SK-N-SH (cell line): Measurements from ENCODE around the gene P2RY6. TPM values are rescaled to one million over a fixed set of nuclear protein-coding genes. Genes with fewer than 3 reads are reported as not detected.

Experiments used
- CTCF ChIA-PET: fragments of 300-600, 350-600 bp; formaldehyde crosslinking; extraction: SDS; loops from one replicate; lab custom pipeline; 2021; lab: Yijun Ruan, JAX
- POLR2A ChIA-PET: fragments of 350-600 bp; sonication (Branson Sonifier 250); formaldehyde crosslinking; extraction: SDS; loops from one replicate; lab custom pipeline; 2020; ENCODE audit warnings: antibody characterized with exemption, inconsistent platforms; lab: Yijun Ruan, JAX
- DNase-seq: peaks from one replicate; pipeline ENCODE4 v3.0.0; 2012
- H2AFZ ChIP-seq: fragments of 200-600 bp; sonication (generic); 2 replicates; pipeline ENCODE4 v1.8.1; 2016; ENCODE audit warnings: antibody characterized with exemption, mild to moderate bottlenecking, low read depth
- H3F3A ChIP-seq: fragments of 200-600 bp; sonication (generic); replicated peaks from 2 replicates; pipeline ENCODE3; 2016; ENCODE audit warnings: antibody characterized with exemption, mild to moderate bottlenecking; ENCODE audit not compliant: insufficient read depth
- H3K27ac ChIP-seq, 2 experiments: fragments of 200-500 bp in 1 of 2; fragments of 200-600 bp in 1 of 2; sonication (Bioruptor generic) in 1 of 2; sonication (generic), shearing (Covaris generic) in 1 of 2; 2 replicates each; pipeline versions ENCODE4 v1.5.1 to v1.6.1; 2014 to 2016; ENCODE audit warnings: low read depth in 2 of 2, inconsistent platforms in 1 of 2, low read length in 1 of 2, mild to moderate bottlenecking in 1 of 2, mixed read lengths in 1 of 2
- H3K27me3 ChIP-seq: fragments of 200-600 bp; sonication (generic), shearing (Covaris generic); 2 replicates; pipeline ENCODE4 v1.6.1; 2016; ENCODE audit warnings: mixed run types; ENCODE audit not compliant: insufficient read depth
- H3K36me3 ChIP-seq, 2 experiments: fragments of 200-500 bp in 1 of 2; fragments of 200-600 bp in 1 of 2; sonication (Bioruptor generic) in 1 of 2; sonication (generic) in 1 of 2; replicated peaks in 1 of 2; 2 replicates each; pipeline versions ENCODE3 to v1.5.1; 2014 to 2016; ENCODE audit warnings: low read length in 1 of 2, mild to moderate bottlenecking in 1 of 2; ENCODE audit not compliant: insufficient read depth in 2 of 2, control insufficient read depth in 1 of 2
- H3K4me1 ChIP-seq, 2 experiments: fragments of 200-500 bp in 1 of 2; fragments of 200-600 bp in 1 of 2; sonication (Bioruptor generic) in 1 of 2; sonication (generic), shearing (Covaris generic) in 1 of 2; 2 replicates each; pipeline versions ENCODE4 v1.5.1 to v1.6.1; 2014 to 2016; ENCODE audit warnings: low read depth in 1 of 2, low read length in 1 of 2, mixed run types in 1 of 2; ENCODE audit not compliant: insufficient read depth in 2 of 2, control insufficient read depth in 1 of 2
- H3K4me2 ChIP-seq: fragments of 200-600 bp; sonication (generic), shearing (Covaris generic); 2 replicates; pipeline ENCODE4 v1.6.1; 2017; ENCODE audit warnings: mixed run types
- H3K4me3 ChIP-seq, 2 experiments: fragments of 200-500 bp in 1 of 2; fragments of 200-600 bp in 1 of 2; sonication (Bioruptor generic) in 1 of 2; sonication (generic), shearing (Covaris generic) in 1 of 2; 2 replicates each; pipeline versions ENCODE4 v1.5.1 to v1.8.1; 2014 to 2016; ENCODE audit warnings: low read depth in 2 of 2, inconsistent platforms in 1 of 2, low read length in 1 of 2, mild to moderate bottlenecking in 1 of 2, mixed read lengths in 1 of 2, moderate library complexity in 1 of 2
- H3K79me2 ChIP-seq: fragments of 200-600 bp; sonication (generic); 2 replicates; pipeline ENCODE4 v1.8.1; 2017; ENCODE audit warnings: mild to moderate bottlenecking; ENCODE audit not compliant: insufficient read depth
- H3K9ac ChIP-seq: fragments of 200-600 bp; sonication (generic); 2 replicates; pipeline ENCODE4 v1.6.1; 2017; ENCODE audit warnings: mixed run types
- H3K9me2 ChIP-seq: fragments of 200-600 bp; sonication (generic); 2 replicates; pipeline ENCODE4 v1.6.1; 2017; ENCODE audit warnings: mixed run types
- H3K9me3 ChIP-seq: fragments of 200-600 bp; sonication (generic); 2 replicates; pipeline ENCODE4 v1.6.1; 2017; ENCODE audit warnings: mixed run types, mild to moderate bottlenecking, moderate library complexity
- H4K20me1 ChIP-seq: fragments of 200-600 bp; sonication (generic); 2 replicates; pipeline ENCODE4 v1.6.1; 2017; ENCODE audit warnings: mild to moderate bottlenecking, mixed run types; ENCODE audit not compliant: insufficient read depth
- EP300 ChIP-seq, 2 experiments: IDR thresholded peaks; 2 replicates each; pipeline versions ENCODE4 v1.4.0 to v1.6.1; 2012; ENCODE audit warnings: borderline replicate concordance in 1 of 2, low read depth in 1 of 2, low read length in 1 of 2
- FOXJ3 ChIP-seq: sonication (generic); formaldehyde crosslinking; IDR thresholded peaks from 2 replicates; pipeline ENCODE4 v1.5.1; 2020; ENCODE audit warnings: mild to moderate bottlenecking, missing genetic modification reagents
- FOXM1 ChIP-seq: IDR thresholded peaks from 2 replicates; pipeline ENCODE4 v1.4.0; 2012; ENCODE audit warnings: low read depth, mild to moderate bottlenecking
- GABPA ChIP-seq: IDR thresholded peaks from 2 replicates; pipeline ENCODE4 v1.4.0; 2012; ENCODE audit warnings: low read depth, mild to moderate bottlenecking
- GATA2 ChIP-seq: sonication (generic); formaldehyde crosslinking; IDR thresholded peaks from 2 replicates; pipeline ENCODE4 v1.5.0; 2020; ENCODE audit warnings: mild to moderate bottlenecking, missing genetic modification reagents
- RXRA ChIP-seq: IDR thresholded peaks from 2 replicates; pipeline ENCODE4 v1.4.0; 2012; ENCODE audit warnings: low read depth, mild to moderate bottlenecking, borderline replicate concordance
- SIN3A ChIP-seq: IDR thresholded peaks from 2 replicates; pipeline ENCODE4 v1.6.1; 2012; ENCODE audit warnings: low read depth, mild to moderate bottlenecking, low read length, moderate library complexity, borderline replicate concordance
- SMC3 ChIP-seq: IDR thresholded peaks from 2 replicates; pipeline ENCODE4 v1.6.1; 2012; ENCODE audit warnings: low read depth, low read length, improper control_type of control experiment
- TAF1 ChIP-seq: IDR thresholded peaks from 2 replicates; pipeline ENCODE4 v1.6.1; 2012; ENCODE audit warnings: low read depth, mild to moderate bottlenecking, low read length, moderate library complexity, borderline replicate concordance
- WGBS: methylation state at CpG from one replicate; pipeline ENCODE4 v1.1.6; 2017; ENCODE audit warnings: low lambda C conversion rate; 5-methylcytosine and 5-hydroxymethylcytosine counted together
- polyA plus RNA-seq, 3 experiments: library from polyadenylated mRNA; depleted of rRNA; stranded (reverse); fragments of >200 nt; gene quantifications; 2 replicates each; pipeline ENCODE4 v1.2.3, GENCODE V29; 2012
- TF ChIP-seq, protein P1 (sequence below): IDR thresholded peaks from 2 replicates; pipeline ENCODE4; 2012
- TF ChIP-seq, protein P2 (sequence below): IDR thresholded peaks from 2 replicates; pipeline ENCODE4 v1.4.0; 2012; ENCODE audit warnings: low read depth, borderline replicate concordance
- TF ChIP-seq, protein P3 (sequence below): IDR thresholded peaks from 2 replicates; pipeline ENCODE4 v1.4.0; 2012; ENCODE audit warnings: low read depth, borderline replicate concordance
- TF ChIP-seq, protein P4 (sequence below): fragments of 150-350 bp; IDR thresholded peaks from 2 replicates; pipeline ENCODE4 v1.6.1; 2017; ENCODE audit warnings: antibody characterized with exemption, low read length, low read depth, borderline replicate concordance
- TF ChIP-seq, protein P5 (sequence below): fragments of 150-350 bp; IDR thresholded peaks from 2 replicates; pipeline ENCODE4 v1.6.1; 2016; ENCODE audit warnings: mild to moderate bottlenecking, low read depth, low read length
- TF ChIP-seq, protein P6 (sequence below): IDR thresholded peaks from 2 replicates; pipeline ENCODE4 v1.6.1; 2012; ENCODE audit warnings: mild to moderate bottlenecking, low read depth, low read length, moderate library complexity
- TF ChIP-seq, protein P7 (sequence below): fragments of 200-600 bp; sonication (generic); IDR thresholded peaks from 2 replicates; pipeline ENCODE4 v1.6.1; 2017; ENCODE audit warnings: antibody characterized with exemption, mild to moderate bottlenecking, moderate library complexity

Gene P2RY6
- polyA plus RNA-seq, 1 of the 3 experiments (the other 2 are of a cell fraction): 0.15 TPM

DNA sequence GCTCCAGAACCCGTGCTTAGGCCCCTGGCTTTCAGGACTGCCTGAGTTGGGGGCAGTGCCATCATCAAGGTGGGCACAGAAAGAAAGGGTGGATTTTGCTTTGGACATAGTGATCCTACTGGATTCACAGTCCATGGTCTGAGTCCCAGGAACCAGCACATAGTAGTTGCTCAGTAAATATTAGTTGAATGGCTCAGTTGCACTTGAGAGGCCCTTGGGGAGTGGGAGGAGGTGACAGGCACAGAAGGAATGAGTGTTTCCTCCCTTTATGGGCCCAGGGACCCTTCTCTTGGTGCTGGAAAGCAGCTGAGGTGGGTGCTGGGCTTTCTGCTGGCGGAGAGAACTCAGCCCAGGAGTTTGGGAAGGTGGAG is 52.5 kb downstream of the P2RY6 start:
- Histone ChIP-seq H3K36me3 (peaks cover 0 to 6% of the 10 kb centered on the region in 2 experiments), H3K4me2 (peak overlapping the region; percentile 75), H3K9me3 (no peaks in the 10 kb centered on the region), H3K9me2 (no peaks in the 10 kb centered on the region), H3K4me1 (peaks cover 80 to 82% of the 10 kb centered on the region in 2 experiments), H3F3A (peaks cover 57% of the 10 kb centered on the region), H3K4me3 (no peak overlapping the region; a peak in 1 of 4 replicates), H3K9ac (peak overlapping the region; percentile 65), H3K27ac (peak overlapping the region; percentile 92 to 98), H3K79me2 (peaks cover 92% of the 10 kb centered on the region), H4K20me1 (peaks cover 6% of the 10 kb centered on the region; the same call in 1 of the 2 replicates), H3K27me3 (no peaks in the 10 kb centered on the region), H2AFZ (no peak overlapping the region)
- 100% methylated on average over 2 of the region's 2 CpGs for WGBS
- ChIA-PET CTCF (interaction anchor here (0.9 to 17.6 kb wide), 4 partner anchors 11 to 89 kb away, joined by 3 to 223 read pairs (median 30); partner anchors contain the start of gene ARHGEF17), POLR2A (no interaction called here)
- TF ChIP-seq, protein P1, sequence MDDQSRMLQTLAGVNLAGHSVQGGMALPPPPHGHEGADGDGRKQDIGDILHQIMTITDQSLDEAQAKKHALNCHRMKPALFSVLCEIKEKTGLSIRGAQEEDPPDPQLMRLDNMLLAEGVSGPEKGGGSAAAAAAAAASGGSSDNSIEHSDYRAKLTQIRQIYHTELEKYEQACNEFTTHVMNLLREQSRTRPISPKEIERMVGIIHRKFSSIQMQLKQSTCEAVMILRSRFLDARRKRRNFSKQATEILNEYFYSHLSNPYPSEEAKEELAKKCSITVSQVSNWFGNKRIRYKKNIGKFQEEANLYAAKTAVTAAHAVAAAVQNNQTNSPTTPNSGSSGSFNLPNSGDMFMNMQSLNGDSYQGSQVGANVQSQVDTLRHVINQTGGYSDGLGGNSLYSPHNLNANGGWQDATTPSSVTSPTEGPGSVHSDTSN: no peak
- no peak for TF ChIP-seq TAF1
- no peak for TF ChIP-seq SMC3
- TF ChIP-seq GATA2 (CRISPR knock-in tag): no peak
- TF ChIP-seq FOXJ3: no peak
- TF ChIP-seq, protein P2, sequence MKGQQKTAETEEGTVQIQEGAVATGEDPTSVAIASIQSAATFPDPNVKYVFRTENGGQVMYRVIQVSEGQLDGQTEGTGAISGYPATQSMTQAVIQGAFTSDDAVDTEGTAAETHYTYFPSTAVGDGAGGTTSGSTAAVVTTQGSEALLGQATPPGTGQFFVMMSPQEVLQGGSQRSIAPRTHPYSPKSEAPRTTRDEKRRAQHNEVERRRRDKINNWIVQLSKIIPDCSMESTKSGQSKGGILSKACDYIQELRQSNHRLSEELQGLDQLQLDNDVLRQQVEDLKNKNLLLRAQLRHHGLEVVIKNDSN: no peak
- no peak for TF ChIP-seq EP300 (IDR thresholded peaks at IDR 0.05; ENCODE audit: borderline replicate concordance in 1 of 2, low read depth in 1 of 2, low read length in 1 of 2)
- TF ChIP-seq, protein P3, sequence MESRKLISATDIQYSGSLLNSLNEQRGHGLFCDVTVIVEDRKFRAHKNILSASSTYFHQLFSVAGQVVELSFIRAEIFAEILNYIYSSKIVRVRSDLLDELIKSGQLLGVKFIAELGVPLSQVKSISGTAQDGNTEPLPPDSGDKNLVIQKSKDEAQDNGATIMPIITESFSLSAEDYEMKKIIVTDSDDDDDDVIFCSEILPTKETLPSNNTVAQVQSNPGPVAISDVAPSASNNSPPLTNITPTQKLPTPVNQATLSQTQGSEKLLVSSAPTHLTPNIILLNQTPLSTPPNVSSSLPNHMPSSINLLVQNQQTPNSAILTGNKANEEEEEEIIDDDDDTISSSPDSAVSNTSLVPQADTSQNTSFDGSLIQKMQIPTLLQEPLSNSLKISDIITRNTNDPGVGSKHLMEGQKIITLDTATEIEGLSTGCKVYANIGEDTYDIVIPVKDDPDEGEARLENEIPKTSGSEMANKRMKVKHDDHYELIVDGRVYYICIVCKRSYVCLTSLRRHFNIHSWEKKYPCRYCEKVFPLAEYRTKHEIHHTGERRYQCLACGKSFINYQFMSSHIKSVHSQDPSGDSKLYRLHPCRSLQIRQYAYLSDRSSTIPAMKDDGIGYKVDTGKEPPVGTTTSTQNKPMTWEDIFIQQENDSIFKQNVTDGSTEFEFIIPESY: no peak
- TF ChIP-seq, protein P4, sequence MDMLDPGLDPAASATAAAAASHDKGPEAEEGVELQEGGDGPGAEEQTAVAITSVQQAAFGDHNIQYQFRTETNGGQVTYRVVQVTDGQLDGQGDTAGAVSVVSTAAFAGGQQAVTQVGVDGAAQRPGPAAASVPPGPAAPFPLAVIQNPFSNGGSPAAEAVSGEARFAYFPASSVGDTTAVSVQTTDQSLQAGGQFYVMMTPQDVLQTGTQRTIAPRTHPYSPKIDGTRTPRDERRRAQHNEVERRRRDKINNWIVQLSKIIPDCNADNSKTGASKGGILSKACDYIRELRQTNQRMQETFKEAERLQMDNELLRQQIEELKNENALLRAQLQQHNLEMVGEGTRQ: no peak
- TF ChIP-seq, protein P5, sequence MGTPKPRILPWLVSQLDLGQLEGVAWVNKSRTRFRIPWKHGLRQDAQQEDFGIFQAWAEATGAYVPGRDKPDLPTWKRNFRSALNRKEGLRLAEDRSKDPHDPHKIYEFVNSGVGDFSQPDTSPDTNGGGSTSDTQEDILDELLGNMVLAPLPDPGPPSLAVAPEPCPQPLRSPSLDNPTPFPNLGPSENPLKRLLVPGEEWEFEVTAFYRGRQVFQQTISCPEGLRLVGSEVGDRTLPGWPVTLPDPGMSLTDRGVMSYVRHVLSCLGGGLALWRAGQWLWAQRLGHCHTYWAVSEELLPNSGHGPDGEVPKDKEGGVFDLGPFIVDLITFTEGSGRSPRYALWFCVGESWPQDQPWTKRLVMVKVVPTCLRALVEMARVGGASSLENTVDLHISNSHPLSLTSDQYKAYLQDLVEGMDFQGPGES: no peak
- TF ChIP-seq FOXM1: no peak
- no peak for TF ChIP-seq GABPA
- TF ChIP-seq RXRA: no peak
- TF ChIP-seq, protein P6, sequence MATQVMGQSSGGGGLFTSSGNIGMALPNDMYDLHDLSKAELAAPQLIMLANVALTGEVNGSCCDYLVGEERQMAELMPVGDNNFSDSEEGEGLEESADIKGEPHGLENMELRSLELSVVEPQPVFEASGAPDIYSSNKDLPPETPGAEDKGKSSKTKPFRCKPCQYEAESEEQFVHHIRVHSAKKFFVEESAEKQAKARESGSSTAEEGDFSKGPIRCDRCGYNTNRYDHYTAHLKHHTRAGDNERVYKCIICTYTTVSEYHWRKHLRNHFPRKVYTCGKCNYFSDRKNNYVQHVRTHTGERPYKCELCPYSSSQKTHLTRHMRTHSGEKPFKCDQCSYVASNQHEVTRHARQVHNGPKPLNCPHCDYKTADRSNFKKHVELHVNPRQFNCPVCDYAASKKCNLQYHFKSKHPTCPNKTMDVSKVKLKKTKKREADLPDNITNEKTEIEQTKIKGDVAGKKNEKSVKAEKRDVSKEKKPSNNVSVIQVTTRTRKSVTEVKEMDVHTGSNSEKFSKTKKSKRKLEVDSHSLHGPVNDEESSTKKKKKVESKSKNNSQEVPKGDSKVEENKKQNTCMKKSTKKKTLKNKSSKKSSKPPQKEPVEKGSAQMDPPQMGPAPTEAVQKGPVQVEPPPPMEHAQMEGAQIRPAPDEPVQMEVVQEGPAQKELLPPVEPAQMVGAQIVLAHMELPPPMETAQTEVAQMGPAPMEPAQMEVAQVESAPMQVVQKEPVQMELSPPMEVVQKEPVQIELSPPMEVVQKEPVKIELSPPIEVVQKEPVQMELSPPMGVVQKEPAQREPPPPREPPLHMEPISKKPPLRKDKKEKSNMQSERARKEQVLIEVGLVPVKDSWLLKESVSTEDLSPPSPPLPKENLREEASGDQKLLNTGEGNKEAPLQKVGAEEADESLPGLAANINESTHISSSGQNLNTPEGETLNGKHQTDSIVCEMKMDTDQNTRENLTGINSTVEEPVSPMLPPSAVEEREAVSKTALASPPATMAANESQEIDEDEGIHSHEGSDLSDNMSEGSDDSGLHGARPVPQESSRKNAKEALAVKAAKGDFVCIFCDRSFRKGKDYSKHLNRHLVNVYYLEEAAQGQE: no peak
- no peak for TF ChIP-seq SIN3A
- TF ChIP-seq, protein P7, sequence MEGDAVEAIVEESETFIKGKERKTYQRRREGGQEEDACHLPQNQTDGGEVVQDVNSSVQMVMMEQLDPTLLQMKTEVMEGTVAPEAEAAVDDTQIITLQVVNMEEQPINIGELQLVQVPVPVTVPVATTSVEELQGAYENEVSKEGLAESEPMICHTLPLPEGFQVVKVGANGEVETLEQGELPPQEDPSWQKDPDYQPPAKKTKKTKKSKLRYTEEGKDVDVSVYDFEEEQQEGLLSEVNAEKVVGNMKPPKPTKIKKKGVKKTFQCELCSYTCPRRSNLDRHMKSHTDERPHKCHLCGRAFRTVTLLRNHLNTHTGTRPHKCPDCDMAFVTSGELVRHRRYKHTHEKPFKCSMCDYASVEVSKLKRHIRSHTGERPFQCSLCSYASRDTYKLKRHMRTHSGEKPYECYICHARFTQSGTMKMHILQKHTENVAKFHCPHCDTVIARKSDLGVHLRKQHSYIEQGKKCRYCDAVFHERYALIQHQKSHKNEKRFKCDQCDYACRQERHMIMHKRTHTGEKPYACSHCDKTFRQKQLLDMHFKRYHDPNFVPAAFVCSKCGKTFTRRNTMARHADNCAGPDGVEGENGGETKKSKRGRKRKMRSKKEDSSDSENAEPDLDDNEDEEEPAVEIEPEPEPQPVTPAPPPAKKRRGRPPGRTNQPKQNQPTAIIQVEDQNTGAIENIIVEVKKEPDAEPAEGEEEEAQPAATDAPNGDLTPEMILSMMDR: no peak
- no peak for DNase-seq
